Measurements from ENCODE around the gene PANK4.

PANK4 gene

DNA sequence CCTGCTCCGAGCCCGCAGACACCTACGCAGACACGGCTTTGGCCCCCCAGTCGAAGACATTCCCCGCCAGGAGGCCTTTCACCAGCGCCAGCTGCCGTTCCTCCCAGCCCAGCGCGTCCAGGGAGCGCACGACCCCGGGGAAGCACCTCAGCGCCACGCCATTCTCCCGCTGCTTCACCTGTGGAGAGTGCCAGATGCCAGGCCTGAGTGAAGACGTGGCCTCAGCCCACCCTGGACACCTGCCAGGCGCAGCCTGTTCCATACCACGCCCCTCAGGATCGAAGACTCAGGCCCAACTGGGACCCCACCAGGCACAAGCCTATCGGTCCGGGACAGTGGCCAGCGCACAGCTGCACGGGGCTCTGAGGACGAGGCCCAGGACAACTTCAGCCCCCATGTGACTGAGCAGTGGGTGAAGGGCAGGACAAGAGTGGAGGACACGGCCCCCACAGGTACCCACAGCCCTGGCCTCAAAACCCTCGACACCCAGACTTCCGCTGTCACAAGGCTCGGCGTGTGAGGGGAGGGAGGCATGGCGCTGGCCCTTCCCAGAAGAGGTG, 13.5 kb downstream of the PANK4 start:
- DNase-seq (ENCODE audit: low spot score): no peak

DNA sequence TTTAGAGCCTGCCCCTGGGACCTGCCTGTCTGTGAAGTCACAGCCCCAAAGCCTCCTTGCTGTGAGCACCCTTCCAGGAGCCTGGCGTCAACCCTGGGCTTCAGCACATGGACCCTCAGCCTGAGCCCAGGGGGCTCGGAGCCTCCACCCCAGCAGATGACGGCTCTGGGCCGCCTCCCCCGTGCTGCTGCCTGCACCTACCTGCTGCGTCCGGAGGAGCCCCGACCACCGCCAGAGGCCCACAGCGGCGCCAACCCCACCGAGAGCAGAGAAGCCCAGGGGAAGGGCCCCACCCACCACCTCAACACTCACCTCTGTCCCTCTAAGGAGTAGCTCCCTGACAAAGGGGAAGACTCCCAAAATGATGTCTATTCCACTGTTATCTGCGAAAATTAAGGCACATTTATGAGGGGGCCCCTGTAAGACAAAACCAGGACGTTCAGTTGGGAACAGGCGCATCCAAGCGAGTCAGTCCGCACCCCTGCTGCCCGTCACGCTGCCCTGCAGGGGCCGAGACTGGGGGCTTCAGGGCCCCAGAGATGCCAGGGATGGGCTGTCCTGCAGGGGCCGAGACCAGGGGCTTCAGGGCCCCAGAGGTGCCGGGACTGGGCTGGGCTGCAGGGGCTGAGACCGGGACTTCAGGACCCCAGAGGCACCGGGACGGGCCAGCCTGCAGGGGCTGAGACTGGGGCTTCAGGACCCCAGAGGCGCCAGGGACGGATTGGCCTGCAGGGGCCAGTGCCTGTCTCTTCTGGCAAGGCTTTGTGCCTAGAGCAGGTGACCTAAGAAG, 15.8 kb downstream of the PANK4 start:
- DNase-seq (ENCODE audit: low spot score): no peak

DNA sequence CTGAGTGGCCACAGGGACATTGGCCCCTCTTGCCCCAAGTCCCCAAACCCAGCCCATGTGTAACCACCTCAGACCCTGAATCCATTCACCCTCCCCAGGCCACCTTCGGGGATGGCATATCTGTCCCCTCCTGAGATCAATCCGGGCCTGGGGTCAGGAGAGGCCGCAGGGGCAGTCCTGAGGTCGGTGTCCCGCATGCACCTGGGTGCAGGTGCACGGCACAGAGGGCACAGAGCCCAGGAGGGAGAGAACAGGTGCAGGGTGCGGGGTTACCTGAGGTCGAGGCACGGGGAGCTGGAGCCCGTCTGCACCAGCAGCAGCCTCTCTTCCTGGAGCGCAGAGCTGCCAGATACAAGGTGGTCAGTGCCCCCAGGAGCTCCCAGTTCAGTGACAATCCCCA, 16.8 kb downstream of the PANK4 start:
- no peak for DNase-seq (ENCODE audit: low spot score)

DNA sequence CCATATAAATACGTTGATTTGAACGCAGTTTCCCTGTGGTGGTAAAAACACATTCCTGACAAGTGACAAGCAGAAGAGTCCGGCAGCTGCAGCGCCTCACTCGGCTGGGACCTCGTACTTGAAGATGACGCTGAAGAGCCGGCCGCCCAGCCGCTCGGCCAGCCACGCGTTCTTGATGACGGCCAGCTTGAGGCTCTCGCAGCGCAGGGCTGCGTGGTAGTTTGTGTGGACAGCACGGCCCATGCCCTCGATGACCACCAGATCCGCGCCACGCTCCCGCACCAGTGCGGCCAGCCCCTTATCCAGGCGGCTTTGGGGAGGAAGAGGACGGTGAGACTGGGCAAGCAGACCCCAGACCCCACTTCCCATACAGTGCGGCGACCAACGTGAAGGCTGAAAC, 17.6 kb downstream of the PANK4 start:
- no peak for DNase-seq (ENCODE audit: low spot score)

DNA sequence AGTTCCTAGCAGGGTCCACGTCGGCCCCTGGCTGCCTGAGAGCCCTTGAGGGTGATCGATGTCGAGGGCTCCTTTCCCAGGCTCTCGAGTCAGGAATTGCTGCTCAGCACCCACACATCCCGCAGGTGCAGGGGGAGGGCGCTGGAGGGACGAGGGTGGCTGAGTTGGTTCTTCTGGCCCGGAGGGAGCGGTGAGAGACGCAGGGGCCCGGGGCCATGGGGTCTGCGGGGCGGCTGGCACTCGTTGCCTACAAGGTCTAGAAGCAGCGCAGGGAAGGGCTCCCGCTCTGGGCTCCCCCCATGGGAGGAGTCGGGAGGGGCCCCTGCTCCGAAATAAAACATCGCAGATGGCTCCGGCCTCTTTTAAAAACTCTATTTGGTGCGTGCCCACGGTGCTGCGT, 18.2 kb downstream of the PANK4 start:
- no peak for DNase-seq (ENCODE audit: low spot score)

DNA sequence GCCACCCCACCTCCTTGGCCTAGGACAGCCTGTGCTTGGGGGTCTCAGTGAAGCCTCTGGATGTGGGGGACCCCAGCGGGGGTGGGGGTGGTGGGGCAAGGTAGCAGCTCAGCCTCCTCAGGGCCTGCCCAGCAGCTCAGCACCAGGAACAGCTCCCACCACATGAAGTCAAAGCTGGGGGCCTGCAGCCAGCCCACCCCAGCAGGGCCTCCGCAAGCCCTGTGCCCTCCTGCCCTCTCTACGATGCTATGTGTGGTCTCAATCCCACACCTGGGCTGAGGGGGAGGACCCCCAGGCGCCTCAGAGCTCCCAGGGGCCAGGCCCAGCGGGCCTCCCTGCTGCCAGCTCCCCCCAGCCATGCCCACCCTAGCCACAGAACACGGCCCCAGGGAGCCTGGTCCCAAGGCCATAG, 18.6 kb downstream of the PANK4 start:
- DNase-seq (ENCODE audit: low spot score): no peak

DNA sequence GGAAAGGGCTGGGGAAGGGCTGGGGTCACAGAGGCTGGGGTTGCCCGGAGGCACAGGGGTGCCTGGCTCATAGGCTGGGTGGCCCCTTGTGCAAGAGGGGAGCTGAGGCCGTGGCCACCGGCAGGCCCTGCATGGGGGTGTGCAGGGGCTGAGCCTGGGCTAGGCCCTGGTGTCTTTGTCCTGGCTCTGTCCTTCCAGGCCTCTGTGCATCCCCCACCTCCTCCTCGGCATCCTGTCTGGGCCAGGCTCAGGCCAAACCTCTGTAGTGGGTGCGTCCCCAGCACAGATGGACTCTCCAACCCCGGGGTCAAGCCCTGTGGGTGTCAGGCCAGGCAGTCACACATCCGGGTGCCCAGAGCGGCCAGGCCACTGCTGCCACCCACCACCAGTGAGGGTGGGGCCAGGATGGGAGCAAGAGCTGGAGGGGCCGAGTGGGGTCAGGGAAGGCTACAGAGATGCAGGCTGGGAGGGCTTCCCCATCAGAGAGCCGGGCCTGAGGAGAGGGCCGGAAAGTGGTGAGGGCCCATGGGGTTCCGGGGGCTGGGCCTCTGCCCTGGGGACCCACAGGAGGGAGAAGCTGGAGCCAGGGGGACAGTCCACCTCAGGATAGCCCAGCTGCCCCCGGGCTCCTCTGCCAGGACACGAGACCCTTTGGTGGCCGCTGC, 19.4 kb downstream of the PANK4 start:
- no peak for DNase-seq (ENCODE audit: low spot score)

DNA sequence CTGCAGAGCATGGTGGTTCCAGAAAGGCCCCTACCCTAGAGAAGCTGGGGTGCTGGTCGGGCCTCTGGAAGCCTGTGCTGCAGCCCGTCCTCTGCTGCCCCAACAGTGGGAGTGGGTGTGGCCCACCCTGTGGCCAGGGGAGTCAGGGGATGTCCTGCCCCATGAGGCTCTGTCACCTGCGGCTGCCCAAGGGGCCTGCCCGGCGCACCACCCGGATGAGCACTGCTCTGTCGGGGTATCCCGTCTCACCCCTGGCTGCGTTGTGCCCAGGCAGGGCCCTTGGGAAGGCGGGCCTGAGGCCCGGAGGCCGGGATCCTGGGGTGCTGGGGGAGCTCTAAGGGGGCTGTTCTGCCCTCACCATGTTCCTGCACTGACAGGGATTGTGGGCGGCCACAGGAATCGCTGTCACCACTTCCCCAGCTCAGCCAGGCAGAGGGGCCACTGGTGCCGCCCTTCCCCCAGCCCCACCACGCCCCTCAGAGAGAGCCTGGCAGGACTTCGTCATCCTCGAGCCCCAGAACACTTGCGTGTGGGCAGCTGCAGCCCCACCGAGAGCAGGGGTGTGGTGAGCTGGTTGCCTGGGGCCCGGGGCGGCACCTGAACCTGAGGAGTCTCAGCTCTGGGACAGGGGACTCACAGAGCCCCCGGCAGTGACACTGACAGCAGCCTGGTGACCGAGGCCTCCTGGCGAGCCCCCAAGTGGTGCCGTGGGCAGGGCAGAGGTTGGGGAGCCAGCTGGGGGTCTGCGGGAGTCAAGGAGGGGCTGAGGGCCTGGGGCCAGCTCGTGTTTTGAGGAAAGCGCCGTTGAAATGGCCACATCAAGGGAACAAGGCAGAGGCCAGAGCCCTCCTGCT, 20.2 kb downstream of the PANK4 start:
- no peak for DNase-seq (ENCODE audit: low spot score)

DNA sequence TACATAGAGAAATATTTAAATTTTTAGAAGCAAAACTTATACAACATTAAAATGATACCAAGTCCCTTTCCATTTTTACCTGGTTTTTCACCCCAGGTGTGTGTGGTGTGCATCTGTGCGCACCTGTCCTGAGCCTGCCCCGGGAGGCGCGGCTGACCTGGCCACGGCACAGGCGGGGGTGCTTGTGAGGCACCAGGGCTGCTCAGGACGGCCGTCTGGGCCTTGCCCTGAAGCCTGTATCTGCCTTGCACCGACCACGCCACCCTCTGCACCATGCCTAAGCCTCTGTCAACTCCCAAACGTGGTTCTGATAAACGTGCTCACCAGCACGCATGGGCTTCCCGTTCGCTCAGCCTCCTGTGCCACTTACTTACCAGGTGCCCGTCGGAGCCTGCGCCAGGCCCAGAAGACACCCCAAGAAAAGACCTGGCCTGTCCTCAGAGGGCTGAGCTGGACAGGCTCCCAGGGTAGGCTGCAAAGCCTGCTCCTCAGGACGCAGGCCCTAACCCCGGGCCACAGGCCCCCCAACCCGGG, 20.9 kb downstream of the PANK4 start:
- no peak for DNase-seq (ENCODE audit: low spot score)

DNA sequence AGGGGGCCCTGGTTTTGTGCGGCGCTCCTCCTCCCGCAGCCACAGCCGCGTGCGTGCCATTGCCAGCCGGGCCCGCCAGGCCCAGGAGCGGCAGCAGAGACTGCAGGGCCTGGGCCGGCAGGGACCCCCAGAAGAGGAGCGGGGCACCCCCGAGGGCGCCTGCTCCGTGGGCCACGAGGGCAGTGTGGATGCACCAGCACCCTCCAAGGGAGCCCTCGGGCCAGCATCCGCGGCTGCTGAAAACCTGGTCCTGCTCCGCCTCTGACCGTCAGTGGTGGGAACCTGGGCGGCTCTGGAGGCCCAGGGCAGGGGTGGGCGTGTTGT, 21.5 kb downstream of the PANK4 start:
- no peak for DNase-seq (ENCODE audit: low spot score)

DNA sequence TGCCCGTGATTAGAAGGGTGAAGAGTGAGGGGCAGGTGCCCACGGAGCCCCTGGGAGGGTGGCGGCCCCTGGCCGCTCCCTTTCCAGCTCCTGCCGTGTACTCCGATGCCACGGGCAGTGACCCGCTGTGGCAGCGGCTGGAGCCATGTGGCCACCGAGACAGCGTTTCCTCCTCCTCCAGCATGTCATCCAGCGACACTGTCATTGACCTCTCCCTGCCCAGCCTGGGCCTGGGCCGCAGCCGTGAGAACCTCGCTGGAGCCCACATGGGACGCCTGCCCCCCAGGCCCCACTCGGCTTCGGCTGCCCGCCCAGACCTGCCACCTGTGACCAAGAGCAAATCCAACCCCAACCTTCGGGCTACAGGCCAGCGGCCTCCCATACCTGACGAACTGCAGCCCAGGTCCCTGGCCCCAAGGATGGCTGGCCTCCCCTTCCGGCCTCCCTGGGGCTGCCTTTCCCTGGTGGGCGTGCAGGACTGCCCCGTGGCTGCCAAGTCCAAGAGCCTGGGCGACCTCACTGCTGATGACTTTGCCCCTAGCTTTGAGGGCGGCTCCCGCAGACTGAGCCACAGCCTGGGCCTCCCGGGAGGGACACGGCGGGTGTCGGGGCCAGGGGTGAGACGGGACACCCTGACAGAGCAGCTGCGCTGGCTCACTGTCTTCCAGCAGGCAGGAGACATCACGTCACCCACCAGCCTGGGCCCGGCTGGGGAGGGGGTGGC, 22.0 kb downstream of the PANK4 start:
- no peak for DNase-seq (ENCODE audit: low spot score)

DNA sequence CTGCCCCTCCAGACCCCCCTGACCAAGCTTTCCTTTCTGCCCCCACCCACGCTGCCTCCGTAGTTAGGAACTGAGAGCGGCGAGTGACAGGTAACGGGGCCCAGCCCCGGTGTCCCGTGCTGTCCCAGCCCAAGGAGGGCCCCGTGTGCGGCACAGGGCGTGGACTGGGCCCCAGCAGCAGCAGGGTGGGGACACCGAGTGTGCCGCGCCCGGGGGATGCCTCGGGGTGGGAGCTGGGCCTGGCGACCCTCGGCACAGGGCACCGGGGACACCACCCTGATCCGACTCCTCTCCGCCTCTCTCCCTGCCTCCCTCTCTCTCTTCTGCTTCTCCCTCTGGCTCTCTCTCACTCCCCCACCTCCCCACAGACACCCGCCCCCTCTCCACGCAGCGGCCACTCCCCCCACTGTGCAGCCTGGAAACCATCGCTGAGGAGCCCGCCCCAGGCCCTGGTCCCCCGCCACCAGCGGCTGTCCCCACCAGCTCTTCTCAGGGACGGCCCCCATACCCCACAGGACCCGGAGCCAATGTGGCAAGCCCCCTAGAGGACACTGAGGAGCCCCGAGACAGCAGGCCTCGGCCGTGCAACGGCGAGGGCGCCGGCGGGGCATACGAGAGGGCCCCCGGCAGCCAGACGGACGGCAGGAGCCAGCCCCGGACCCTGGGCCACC, 22.7 kb downstream of the PANK4 start:
- no peak for DNase-seq (ENCODE audit: low spot score)

DNA sequence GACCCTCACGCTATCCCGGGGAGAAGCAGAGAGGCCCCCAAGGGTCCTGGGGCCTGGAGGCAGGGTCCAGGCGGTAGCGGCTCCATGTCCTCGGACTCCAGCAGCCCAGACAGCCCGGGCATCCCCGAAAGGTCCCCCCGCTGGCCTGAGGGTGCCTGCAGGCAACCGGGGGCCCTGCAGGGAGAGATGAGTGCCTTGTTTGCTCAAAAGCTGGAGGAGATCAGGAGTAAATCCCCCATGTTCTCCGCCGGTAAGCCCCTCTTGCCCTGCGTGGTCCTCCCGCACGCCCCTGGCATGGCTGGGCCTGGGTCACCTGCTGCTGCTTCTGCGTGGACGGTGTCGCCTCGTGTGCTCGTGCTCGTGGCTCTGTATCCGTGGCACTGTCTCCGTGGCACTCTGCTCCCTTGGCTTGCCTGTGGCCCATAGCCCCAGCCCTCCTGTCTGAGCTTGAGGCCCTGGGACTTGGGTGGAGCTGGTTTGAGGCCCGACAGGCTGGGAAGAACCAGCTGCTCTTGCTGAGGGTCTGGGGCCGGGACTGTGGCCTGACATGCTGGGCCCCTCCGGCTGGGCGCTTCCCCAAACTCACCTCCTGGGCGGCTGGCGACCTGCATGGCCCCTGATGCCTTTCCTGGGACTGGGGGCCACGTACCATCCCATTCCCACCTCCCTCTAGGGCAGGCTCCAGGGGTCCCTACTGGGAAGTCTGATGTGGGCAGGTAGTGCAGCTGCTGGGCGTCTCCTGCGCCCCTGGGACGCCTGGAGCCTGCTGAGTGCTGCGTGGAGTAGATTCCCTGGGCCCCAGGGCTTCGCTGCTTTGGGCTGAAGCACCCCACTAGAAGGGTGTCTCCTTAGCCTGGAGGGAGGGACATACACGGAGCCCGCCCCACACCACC, 23.5 kb downstream of the PANK4 start:
- no peak for DNase-seq (ENCODE audit: low spot score)

DNA sequence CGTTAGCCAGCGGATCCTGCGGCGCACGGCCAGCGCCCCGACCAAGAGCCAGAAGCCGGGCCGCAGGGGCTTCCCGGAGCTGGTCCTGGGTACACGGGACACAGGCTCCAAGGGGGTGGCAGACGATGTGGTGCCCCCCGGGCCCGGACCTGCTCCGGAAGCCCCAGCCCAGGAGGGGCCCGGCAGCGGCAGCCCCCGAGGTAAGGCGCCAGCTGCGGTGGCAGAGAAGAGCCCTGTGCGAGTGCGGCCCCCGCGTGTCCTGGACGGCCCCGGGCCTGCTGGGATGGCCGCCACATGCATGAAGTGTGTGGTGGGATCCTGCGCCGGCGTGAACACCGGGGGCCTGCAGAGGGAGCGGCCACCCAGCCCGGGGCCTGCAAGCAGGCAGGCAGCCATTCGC, 24.2 kb downstream of the PANK4 start:
- no peak for DNase-seq (ENCODE audit: low spot score)

DNA sequence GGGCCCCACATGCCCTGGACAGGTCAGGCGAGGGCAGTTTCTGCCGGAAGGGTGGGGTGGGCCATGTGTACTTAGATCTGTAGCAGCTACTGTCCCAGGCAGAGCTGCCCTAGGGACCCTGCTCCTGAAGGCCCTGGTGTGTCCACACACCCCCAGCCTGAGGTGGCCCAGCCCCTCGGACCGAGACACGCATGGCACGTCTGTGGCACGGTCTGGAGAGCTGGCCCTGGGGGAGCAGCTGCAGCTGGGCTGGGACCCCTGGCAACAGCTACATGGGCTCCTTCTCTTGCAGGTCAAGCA, 24.6 kb downstream of the PANK4 start:
- no peak for DNase-seq (ENCODE audit: low spot score)

DNA sequence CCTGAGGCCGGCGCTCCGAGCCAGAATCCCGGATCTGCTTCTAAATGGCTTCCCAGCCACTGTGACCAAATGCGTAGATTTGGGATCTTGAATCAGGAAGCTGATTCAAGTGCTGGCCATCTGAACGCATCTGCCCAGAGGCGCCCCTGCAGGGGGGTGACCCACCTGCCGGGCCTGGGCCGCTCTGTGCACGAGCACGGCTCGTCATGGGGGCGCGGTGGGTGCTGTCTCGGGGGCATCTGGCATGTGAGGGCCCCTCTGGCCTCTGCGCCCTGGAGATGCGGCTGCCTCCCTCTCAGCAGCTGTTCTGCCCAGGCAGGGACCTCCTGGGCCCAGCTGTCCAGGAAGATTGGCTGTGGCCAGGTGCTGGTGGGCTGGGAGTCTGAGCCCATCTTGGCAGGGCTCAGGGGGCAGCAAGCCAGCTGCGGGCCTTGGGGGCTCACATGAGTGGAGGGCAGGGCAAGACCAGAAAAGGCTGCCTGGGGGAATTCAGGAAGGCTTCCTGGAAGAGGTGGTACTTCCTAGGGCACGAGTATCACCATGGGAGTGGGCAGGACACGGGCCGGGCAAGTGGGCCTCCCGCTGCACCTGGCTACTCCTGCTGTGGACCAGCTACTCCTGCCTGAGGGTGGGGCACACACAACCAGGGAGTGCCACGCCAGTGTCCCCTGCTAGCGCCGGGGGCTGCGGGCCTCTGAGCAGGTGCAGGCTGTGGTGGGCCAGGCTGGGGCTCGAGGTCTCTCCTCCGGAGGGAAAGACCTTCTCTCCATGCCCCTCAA, 25.2 kb downstream of the PANK4 start:
- DNase-seq (ENCODE audit: low spot score): no peak

DNA sequence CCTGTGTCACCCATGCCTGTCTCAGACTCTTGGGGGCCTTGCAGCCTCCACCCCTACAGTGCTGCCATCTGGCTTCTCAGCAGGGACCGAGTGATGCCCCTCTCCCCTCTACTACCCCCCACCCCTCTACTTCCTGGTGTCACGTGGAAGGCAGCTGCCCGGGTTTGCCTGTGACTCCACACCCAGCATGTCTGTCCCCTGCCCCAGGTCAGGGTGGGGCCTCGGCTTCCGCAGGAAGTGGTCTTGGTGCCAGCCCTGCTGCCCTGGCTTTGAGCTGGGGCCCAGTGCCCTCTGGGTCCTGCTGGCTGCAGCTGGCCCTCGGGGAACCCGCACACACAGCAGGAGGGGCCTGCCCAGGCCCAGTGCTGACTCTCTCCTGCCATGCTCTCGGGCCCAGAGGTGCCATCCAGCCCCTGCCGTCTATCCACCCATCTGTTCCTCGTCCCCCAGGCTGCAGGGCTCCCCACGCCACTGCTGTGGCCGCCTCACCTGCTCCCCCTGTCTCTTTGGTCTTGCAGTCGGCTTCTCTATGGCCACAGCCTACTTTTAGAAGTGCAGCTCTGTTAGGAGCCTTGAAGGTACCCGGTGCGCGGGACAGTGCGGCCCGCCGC, 26.3 kb downstream of the PANK4 start:
- DNase-seq (ENCODE audit: low spot score): peak; percentile 49

DNA sequence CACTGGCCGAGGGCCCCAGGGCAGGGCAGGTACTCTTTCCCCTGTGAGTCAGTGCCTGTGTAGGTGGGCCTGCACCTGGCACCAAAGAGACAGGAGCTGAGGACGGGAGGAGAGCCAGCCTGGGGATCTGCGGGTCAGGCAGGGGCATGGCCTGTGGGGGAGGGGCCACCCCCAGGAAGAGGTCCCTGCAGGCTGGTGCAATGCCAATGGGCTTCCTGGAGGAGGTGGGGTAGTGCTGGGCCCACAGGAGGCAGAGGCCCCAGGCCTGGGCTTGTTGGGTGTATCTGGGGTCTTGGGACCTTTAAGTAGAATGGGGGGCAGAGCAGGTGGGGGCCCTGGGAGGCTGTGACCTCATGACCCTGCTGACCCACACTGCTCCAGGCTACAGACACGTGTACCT, 27.1 kb downstream of the PANK4 start:
- no peak for DNase-seq (ENCODE audit: low spot score)

DNA sequence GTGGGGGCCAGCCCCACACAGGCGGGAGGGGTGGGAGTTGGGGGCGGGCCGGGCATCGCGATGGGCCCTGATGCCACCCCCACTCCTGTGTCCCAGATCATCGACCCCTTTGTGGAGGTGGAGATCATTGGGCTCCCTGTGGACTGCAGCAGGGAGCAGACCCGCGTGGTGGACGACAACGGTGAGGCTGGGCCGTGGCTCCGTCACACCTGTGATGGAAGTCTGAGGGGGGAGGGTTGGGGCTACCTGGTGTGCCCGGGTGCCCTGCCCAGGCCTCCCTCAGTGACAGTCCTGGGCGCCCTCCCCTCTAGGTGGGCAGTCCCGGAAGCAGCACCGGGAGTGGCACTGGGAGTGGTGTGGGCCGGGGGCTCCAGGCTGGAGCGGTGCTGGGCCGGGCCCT, 27.7 kb downstream of the PANK4 start:
- DNase-seq (ENCODE audit: low spot score): no peak

Measured in SW480 (cell line).